Measurements from ENCODE around the gene TBC1D22A.

Gene TBC1D22A

DNA sequence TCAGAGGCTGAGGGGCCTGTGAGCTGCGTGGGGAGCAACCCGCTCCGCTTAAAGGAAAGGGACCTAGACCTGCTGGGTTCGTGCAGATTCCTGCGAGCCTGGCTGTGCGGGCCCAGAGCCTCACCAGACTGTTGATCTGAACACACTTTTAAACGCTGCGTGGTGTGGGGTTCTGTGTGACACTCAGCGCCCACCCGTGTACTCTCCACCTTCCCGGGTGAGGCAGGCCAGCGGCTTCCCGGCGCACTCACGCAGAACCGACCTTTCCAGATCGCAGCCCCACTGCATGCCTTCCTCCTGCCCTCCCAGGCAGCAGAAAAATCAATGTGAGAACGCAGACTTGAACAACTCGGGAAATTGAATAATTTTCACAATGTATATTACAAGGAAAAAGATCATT, 388.6 kb downstream of the TBC1D22A start:
- Histone ChIP-seq H3K36me3 (ENCODE audit: control insufficient read depth in 2 of 2, insufficient read depth in 2 of 2, low read length in 2 of 2) (no peaks in the 10 kb centered on the region), H3K9ac (ENCODE audit: low read length in 2 of 2) (no peak overlapping the region), H3K9me3 (ENCODE audit: control insufficient read depth in 2 of 2, low read length in 2 of 2) (peaks cover 0 to 3% of the 10 kb centered on the region in 2 donors), H3K27me3 (ENCODE audit: control insufficient read depth in 1 of 2, insufficient read depth in 2 of 2, low read length in 2 of 2) (no peaks in the 10 kb centered on the region), H3K4me3 (ENCODE audit: low read length in 2 of 2) (no peak overlapping the region), H3K27ac (ENCODE audit: low read length) (no peak overlapping the region), H3K4me1 (ENCODE audit: control insufficient read depth, insufficient read depth, low read length) (peaks cover 11% of the 10 kb centered on the region)

DNA sequence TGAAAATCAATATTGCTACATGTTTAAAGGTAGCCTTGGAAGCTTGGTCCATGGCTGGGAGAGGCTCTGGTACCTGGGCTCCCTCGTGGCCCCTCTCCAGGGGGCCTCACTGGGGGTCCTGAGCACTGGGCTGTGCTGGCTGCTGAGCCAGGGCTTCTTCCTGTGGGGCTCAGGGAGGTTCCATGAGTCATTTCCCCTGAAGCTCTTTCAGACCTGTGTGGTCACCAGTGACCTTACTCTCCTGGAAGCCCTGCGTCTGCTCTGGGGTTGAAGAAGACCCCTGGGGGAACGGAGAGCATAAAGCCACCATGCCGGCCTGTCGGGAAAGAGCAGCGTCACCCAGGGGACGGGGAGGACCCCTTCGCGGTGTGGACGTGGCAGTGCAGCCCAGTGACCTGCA, 389.0 kb downstream of the TBC1D22A start:
- Histone ChIP-seq H3K36me3 (ENCODE audit: control insufficient read depth in 2 of 2, insufficient read depth in 2 of 2, low read length in 2 of 2) (no peaks in the 10 kb centered on the region), H3K27me3 (ENCODE audit: control insufficient read depth in 1 of 2, insufficient read depth in 2 of 2, low read length in 2 of 2) (no peaks in the 10 kb centered on the region), H3K4me1 (ENCODE audit: control insufficient read depth, insufficient read depth, low read length) (peaks cover 11% of the 10 kb centered on the region), H3K9ac (ENCODE audit: low read length in 2 of 2) (no peak overlapping the region), H3K4me3 (ENCODE audit: low read length in 2 of 2) (no peak overlapping the region), H3K9me3 (ENCODE audit: control insufficient read depth in 2 of 2, low read length in 2 of 2) (peaks cover 0 to 3% of the 10 kb centered on the region in 2 donors), H3K27ac (ENCODE audit: low read length) (no peak overlapping the region)

DNA sequence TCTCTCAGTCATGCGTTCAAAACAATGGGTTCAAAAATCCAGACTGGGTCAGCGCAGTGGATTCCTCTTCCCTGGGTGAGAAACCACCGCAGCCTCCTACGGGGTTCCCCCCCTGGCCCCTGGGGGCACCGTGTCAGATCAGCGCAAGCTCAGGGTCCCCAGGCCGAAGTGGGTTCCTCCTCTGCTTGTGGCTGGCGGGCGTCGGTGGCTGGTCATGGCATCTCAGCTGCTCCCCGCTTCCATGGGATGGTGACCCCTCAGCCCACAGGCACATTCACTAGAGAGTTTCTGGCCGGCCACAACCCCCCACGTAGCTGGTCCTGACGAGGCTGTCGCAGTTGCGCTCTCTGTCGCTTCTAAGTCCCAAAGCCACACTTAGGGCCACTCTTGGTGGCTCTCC, 389.8 kb downstream of the TBC1D22A start:
- Histone ChIP-seq H3K9ac (ENCODE audit: low read length in 2 of 2) (no peak overlapping the region), H3K4me3 (ENCODE audit: low read length in 2 of 2) (no peak overlapping the region), H3K36me3 (ENCODE audit: control insufficient read depth in 2 of 2, insufficient read depth in 2 of 2, low read length in 2 of 2) (no peaks in the 10 kb centered on the region), H3K27ac (ENCODE audit: low read length) (no peak overlapping the region), H3K4me1 (ENCODE audit: control insufficient read depth, insufficient read depth, low read length) (peaks cover 11% of the 10 kb centered on the region), H3K9me3 (ENCODE audit: control insufficient read depth in 2 of 2, low read length in 2 of 2) (peaks cover 0 to 3% of the 10 kb centered on the region in 2 donors), H3K27me3 (ENCODE audit: control insufficient read depth in 1 of 2, insufficient read depth in 2 of 2, low read length in 2 of 2) (no peaks in the 10 kb centered on the region)

DNA sequence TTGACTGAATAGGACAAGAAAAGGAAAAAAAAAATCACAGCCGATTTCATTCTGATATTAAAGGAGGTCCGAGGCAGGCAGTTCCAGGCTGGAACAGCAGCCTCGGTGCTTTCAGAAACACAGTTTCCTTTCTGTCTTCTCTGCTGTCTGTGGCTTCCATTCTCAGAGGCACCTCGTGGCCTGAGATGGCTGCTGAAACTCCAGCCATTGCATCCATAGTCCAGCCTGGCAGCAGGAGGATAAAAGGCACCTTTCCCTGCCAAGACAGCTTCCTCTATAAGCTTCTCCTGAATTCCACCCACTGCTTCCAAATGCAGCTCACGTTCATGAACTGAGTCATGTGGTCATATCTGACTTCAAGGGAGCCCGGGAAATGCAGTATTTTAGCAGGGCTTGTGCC, 390.5 kb downstream of the TBC1D22A start:
- peaks cover 0 to 3% of the 10 kb centered on the region in 2 donors for H3K9me3 ChIP-seq (ENCODE audit: control insufficient read depth in 2 of 2, low read length in 2 of 2)
- no peak overlapping the region for H3K9ac ChIP-seq (ENCODE audit: low read length in 2 of 2)
- peaks cover 11% of the 10 kb centered on the region for H3K4me1 ChIP-seq (ENCODE audit: control insufficient read depth, insufficient read depth, low read length)
- no peak overlapping the region for H3K4me3 ChIP-seq (ENCODE audit: low read length in 2 of 2)
- H3K36me3 ChIP-seq (ENCODE audit: control insufficient read depth in 2 of 2, insufficient read depth in 2 of 2, low read length in 2 of 2), result no peaks in the 10 kb centered on the region
- no peaks in the 10 kb centered on the region for H3K27me3 ChIP-seq (ENCODE audit: control insufficient read depth in 1 of 2, insufficient read depth in 2 of 2, low read length in 2 of 2)
- no peak overlapping the region for H3K27ac ChIP-seq (ENCODE audit: low read length)

DNA sequence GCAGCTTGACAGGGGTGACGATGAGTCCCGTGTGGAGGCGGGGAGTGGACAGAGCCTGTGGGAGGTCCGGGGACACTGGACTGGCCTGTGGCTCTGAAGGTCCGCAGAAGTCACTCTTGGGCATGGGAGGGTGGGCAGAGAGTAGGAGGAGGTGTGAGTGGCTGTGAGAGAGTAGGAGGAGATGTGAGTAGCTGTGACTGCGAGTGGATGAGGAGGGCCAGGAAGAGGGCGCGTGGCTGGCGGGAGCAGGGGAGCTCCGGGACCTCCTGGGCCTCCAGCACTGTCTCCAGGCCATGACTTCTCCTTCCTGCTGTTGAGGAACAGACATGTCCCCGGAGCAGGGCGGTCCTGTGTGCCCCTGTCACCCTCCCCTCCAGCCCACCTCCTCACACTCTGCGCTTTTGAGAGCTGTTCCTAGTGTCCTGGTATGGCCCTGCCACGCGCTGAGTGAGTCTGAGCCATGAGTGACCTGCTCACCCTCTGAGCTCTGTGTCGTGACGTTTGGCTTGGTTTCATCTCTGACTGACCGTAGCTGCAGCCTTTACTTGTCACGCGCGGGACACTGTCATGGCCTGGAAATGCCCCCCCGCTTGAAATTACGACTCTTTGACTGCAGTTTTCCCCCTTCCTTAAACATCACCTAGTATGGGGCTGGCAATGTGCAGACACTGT, 391.5 kb downstream of the TBC1D22A start:
- Histone ChIP-seq H3K4me3 (ENCODE audit: low read length in 2 of 2) (peak overlapping the region; percentile 47 to 75), H3K9ac (ENCODE audit: low read length in 2 of 2) (no peak overlapping the region), H3K36me3 (ENCODE audit: control insufficient read depth in 2 of 2, insufficient read depth in 2 of 2, low read length in 2 of 2) (no peaks in the 10 kb centered on the region), H3K27me3 (ENCODE audit: control insufficient read depth in 1 of 2, insufficient read depth in 2 of 2, low read length in 2 of 2) (no peaks in the 10 kb centered on the region), H3K9me3 (ENCODE audit: control insufficient read depth in 2 of 2, low read length in 2 of 2) (peaks cover 0 to 3% of the 10 kb centered on the region in 2 donors), H3K27ac (ENCODE audit: low read length) (no peak overlapping the region), H3K4me1 (ENCODE audit: control insufficient read depth, insufficient read depth, low read length) (peaks cover 11% of the 10 kb centered on the region)

DNA sequence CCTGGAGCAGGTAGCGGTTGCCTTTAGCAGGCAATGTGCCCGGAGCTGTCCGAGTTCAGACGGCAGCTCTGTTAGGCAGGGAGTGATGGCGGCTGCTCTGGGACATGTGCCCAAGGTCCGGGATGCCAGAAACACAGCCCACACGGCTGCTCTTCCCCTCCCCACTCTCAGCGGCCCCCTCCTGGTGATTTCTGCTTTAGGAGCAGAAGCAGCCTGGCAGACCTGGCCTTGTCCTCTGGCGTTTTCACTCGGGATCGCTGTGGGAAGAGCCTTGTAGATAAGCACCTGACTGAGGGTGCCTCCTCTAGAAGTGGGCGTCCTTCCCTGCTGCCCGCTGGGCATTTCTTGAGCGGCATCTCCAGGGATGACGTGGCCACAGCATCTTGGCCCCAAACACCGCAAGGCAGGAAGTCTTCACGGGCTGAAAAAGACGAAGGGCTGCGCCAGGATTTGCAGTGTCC, 392.2 kb downstream of the TBC1D22A start:
- peaks cover 0 to 3% of the 10 kb centered on the region in 2 donors for H3K9me3 ChIP-seq (ENCODE audit: control insufficient read depth in 2 of 2, low read length in 2 of 2)
- no peak overlapping the region for H3K27ac ChIP-seq (ENCODE audit: low read length)
- peak overlapping the region in 1 of 2 donors; percentile 47 for H3K9ac ChIP-seq (ENCODE audit: low read length in 2 of 2)
- no peaks in the 10 kb centered on the region for H3K27me3 ChIP-seq (ENCODE audit: control insufficient read depth in 1 of 2, insufficient read depth in 2 of 2, low read length in 2 of 2)
- H3K36me3 ChIP-seq (ENCODE audit: control insufficient read depth in 2 of 2, insufficient read depth in 2 of 2, low read length in 2 of 2), result no peaks in the 10 kb centered on the region
- H3K4me3 ChIP-seq (ENCODE audit: low read length in 2 of 2), result peak overlapping the region; percentile 47 to 75
- H3K4me1 ChIP-seq (ENCODE audit: control insufficient read depth, insufficient read depth, low read length), result peaks cover 11% of the 10 kb centered on the region

DNA sequence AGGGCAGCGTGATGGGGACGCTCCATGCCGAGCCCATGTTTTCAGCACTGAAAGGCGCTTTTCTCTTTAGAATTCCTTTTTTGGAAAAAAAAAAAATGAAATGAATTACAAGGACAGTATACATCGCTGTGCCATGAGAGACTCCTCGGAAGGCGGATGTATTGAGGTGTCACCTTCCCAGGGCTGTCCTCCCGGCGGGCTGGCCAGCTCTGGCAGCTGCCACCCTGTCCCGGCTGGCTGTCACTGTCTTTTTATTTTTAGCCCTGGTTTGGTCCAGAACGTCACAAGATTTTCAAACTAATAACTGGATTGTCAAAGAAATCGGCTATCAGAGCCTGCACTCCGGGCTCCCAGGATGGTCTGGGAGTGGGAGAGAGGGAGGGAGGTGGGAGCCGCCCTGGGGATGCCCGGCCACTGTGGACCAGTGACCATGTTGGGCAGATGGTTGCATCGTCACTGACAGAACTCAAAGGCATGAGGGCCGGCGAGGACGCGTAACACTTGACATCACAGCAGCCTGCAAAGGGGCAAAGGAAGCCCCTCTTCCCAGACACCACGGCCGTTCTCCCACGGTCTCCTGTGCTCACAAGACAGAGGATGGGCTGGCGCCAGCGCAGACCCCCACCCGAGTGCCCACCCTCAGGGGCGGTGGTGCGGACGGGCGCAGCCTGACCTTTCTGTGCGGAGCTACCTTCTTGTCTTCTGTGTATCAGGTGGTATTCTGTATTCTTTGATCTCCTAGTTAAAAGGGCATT, 392.9 kb downstream of the TBC1D22A start:
- peak overlapping the region in 1 of 2 donors; percentile 47 for H3K9ac ChIP-seq (ENCODE audit: low read length in 2 of 2)
- no peak overlapping the region for H3K27ac ChIP-seq (ENCODE audit: low read length)

GRCh38 chr22:47155912-47156311, 393.5 kb downstream of the TBC1D22A start:
- Histone ChIP-seq H3K27ac (ENCODE audit: low read length) (no peak overlapping the region), H3K36me3 (ENCODE audit: control insufficient read depth in 2 of 2, insufficient read depth in 2 of 2, low read length in 2 of 2) (no peaks in the 10 kb centered on the region), H3K4me1 (ENCODE audit: control insufficient read depth, insufficient read depth, low read length) (peaks cover 11% of the 10 kb centered on the region), H3K27me3 (ENCODE audit: control insufficient read depth in 1 of 2, insufficient read depth in 2 of 2, low read length in 2 of 2) (no peaks in the 10 kb centered on the region), H3K4me3 (ENCODE audit: low read length in 2 of 2) (no peak overlapping the region), H3K9me3 (ENCODE audit: control insufficient read depth in 2 of 2, low read length in 2 of 2) (peaks cover 0 to 3% of the 10 kb centered on the region in 2 donors), H3K9ac (ENCODE audit: low read length in 2 of 2) (no peak overlapping the region)

More for the DNA sequence above, 392.9 kb downstream of the TBC1D22A start:
- no peaks in the 10 kb centered on the region for H3K27me3 ChIP-seq (ENCODE audit: control insufficient read depth in 1 of 2, insufficient read depth in 2 of 2, low read length in 2 of 2)
- H3K36me3 ChIP-seq (ENCODE audit: control insufficient read depth in 2 of 2, insufficient read depth in 2 of 2, low read length in 2 of 2), result no peaks in the 10 kb centered on the region
- H3K4me3 ChIP-seq (ENCODE audit: low read length in 2 of 2), result peak overlapping the region in 1 of 2 donors; percentile 75
- H3K9me3 ChIP-seq (ENCODE audit: control insufficient read depth in 2 of 2, low read length in 2 of 2), result peaks cover 0 to 3% of the 10 kb centered on the region in 2 donors
- peaks cover 11% of the 10 kb centered on the region for H3K4me1 ChIP-seq (ENCODE audit: control insufficient read depth, insufficient read depth, low read length)

GRCh38 chr22:47156352-47157092, 394.1 kb downstream of the TBC1D22A start:
- Histone ChIP-seq H3K27ac (ENCODE audit: low read length) (no peak overlapping the region), H3K9ac (ENCODE audit: low read length in 2 of 2) (no peak overlapping the region), H3K9me3 (ENCODE audit: control insufficient read depth in 2 of 2, low read length in 2 of 2) (peaks cover 0 to 3% of the 10 kb centered on the region in 2 donors), H3K36me3 (ENCODE audit: control insufficient read depth in 2 of 2, insufficient read depth in 2 of 2, low read length in 2 of 2) (no peaks in the 10 kb centered on the region), H3K27me3 (ENCODE audit: control insufficient read depth in 1 of 2, insufficient read depth in 2 of 2, low read length in 2 of 2) (no peaks in the 10 kb centered on the region), H3K4me1 (ENCODE audit: control insufficient read depth, insufficient read depth, low read length) (peaks cover 11% of the 10 kb centered on the region), H3K4me3 (ENCODE audit: low read length in 2 of 2) (no peak overlapping the region)

DNA sequence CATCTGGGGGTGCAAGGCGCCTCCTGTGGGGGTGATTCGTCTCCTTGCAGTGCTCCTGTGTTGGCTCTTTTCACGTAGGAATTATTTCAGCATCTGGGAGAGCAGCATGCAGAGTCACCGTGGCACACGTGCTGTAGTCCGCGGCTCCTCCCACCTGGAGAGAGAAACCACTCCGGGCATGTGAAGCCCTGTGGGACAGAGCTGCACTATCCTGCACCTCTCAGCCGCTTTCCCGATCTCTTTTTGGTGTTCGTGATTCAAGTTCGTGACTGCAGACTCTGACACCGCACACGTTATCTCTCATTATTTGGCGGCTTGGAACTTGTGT, 394.6 kb downstream of the TBC1D22A start:
- H3K4me3 ChIP-seq (ENCODE audit: low read length in 2 of 2), result no peak overlapping the region
- H3K27ac ChIP-seq (ENCODE audit: low read length), result no peak overlapping the region
- H3K27me3 ChIP-seq (ENCODE audit: control insufficient read depth in 1 of 2, insufficient read depth in 2 of 2, low read length in 2 of 2), result no peaks in the 10 kb centered on the region
- H3K9me3 ChIP-seq (ENCODE audit: control insufficient read depth in 2 of 2, low read length in 2 of 2), result peaks cover 0 to 3% of the 10 kb centered on the region in 2 donors
- no peaks in the 10 kb centered on the region for H3K36me3 ChIP-seq (ENCODE audit: control insufficient read depth in 2 of 2, insufficient read depth in 2 of 2, low read length in 2 of 2)
- peaks cover 11% of the 10 kb centered on the region for H3K4me1 ChIP-seq (ENCODE audit: control insufficient read depth, insufficient read depth, low read length)
- no peak overlapping the region for H3K9ac ChIP-seq (ENCODE audit: low read length in 2 of 2)
